COR-L47 (cell line): ENCODE results near the gene DCUN1D5.

Source experiments
- DNase-seq: peaks from one replicate; lab custom pipeline; 2025; lab: John Stamatoyannopoulos, UW

DCUN1D5 gene

DNA sequence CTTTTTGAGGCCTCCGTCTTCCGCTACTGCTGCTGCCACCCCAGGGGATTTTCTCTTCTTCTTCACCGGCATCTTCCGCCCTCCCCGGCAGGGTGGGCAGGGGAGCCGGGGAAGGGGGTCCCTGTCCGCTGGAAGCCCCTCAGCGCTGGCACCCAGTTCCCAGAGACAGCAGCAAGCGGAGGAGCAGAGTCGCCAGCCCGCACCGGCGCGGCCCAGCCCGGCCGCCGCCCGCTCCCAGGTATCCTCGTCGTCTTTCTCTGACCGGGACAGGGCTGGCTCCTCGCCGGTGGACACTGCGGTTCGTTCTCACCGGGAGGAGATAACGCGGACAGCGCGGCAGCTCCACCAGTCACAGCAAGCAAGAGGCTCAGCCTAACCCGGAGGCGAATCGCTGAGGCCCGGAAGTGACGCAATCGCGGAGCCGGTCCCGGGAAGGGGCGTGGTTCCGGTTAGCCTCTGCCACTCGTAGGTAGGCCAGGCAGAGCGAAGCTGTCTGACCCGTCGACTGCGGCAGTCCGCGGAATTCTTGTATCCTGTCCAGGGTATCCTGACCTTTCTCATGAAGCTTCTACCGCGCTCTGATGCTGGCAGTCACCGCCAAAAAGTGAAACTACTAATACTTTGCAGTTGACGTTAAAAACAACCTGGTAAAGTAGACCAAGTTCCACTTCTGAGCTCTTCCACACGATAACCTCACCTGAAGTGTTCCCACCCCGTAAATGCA, at the start of gene DCUN1D5:
TSS of gene DCUN1D5 (minus strand) at position 360 of the 724 bp plus-strand sequence. CDS start at position 72, 288 bp downstream.
- peak; percentile 95 for DNase-seq

DNA sequence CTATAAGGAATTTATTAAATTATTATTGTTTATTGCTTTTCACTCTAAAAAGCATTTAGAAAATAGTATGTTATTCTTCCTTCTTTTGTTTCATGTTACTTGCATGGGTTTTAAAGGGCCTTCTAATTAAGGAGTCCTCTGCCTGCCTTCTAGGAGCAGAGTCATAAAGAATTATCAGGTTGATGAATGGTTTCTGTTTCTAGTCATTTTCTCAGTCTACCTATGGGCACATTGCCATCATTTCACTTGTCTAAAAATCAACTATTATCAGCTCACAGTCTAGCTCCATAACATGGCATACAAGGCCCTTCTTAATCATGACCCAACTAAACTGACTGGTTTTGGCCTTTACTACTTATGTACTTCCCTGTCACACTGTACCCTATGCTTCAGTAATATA, 33.5 kb upstream of the DCUN1D5 start:
- DNase-seq, result no peak

DNA sequence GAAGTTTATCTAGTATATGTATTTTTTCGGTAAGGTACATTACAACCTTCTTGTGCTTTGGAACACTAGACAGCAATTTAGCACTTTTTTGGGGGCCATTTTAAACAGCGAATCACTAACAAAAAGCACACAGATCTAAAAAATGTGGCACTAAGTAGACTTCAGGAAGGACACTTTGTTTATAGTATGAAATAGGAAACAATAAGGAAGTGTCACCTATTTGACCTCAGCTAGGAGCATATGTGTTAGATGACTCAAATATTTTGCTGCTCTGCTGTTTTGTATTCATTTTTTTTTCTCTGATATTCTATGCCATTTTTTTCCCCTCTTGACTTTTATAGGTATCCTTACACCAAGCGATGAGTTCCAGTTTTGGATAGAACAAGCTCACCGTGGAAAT, 22.9 kb upstream of the DCUN1D5 start:
- no peak for DNase-seq

DNA sequence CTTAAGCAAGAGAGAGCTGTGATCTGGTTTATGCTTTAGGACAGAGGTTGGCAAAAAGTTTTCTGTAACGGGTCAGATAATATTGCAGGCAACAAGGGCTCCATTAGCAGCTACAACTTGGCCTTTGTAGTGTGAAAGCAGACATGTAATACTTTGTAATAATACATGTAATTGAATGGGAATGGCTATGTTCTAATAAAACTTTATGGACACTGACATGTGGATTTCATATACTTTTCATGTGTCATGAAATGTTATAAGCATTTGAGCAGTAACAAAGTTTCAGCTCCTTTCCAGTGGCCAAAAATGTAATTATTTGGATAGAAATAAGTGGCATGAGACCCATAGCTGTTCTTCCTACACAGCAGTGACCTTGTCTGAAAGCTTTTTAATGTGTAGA, 20.4 kb upstream of the DCUN1D5 start:
- no peak for DNase-seq

DNA sequence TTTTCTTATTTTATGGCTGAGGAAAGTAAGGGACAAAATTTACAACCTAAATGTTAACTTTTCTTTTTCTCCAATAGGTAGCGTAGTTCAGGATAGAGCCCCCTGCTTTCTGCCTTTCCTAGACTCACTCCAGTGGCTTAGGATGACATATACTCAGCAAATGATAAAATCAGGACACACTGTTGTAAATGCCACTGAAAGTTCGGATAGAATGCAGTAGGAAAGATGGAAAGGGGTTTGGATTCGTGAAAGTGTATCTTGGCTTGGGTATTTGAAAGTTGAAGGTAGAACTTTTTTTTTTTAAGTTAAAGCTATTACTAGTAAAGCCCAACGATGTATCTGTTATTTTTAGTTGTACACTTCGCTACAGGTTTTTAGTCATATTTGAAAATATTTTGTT, 19.4 kb upstream of the DCUN1D5 start:
- no peak for DNase-seq

DNA sequence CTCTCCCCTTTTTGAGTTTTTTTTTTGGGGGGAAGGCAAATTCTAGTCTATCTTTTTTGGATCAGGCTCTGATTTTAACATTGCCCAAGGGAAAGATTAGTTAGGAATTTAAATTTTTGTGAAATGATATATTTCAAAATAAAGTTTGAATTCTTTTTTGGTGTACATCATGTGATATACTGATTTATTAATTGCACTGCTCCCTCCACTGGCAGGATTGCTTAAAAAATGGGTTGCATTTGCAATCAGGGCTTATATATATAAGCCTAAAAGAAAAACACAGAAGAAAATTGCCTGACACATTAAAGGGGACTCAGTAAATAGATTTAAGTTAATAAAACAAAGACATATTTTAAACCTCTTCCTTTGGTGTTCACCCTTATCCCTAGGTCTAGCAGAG, 18.4 kb upstream of the DCUN1D5 start:
- DNase-seq, result no peak

DNA sequence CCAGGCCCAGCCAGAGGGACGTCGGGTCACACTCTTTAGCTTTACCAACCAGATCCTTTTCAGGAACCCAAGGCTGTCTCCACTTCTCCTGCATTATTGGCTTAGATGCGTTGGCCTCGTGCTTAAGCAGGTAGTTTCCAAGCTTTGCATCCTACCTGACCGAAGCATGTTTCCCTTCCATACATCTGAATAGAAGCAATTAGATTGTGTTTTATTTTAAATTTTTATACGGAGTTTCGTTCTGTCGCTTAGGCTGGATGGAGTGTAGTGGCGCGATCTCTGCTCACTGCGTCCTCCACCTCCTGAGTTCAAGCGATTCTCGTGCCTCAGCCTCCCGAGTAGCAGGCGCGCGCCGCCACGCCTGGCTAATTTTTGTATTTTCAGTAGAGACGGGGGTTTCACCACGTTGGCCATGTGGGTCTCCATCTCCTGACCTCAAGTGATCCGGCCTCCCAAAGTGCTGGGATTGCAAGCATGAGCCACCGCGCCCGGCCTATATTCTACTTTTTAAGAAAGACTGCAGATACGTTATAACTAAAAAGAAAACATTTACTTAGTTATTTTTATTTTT, 17.9 kb upstream of the DCUN1D5 start:
- no peak for DNase-seq

DNA sequence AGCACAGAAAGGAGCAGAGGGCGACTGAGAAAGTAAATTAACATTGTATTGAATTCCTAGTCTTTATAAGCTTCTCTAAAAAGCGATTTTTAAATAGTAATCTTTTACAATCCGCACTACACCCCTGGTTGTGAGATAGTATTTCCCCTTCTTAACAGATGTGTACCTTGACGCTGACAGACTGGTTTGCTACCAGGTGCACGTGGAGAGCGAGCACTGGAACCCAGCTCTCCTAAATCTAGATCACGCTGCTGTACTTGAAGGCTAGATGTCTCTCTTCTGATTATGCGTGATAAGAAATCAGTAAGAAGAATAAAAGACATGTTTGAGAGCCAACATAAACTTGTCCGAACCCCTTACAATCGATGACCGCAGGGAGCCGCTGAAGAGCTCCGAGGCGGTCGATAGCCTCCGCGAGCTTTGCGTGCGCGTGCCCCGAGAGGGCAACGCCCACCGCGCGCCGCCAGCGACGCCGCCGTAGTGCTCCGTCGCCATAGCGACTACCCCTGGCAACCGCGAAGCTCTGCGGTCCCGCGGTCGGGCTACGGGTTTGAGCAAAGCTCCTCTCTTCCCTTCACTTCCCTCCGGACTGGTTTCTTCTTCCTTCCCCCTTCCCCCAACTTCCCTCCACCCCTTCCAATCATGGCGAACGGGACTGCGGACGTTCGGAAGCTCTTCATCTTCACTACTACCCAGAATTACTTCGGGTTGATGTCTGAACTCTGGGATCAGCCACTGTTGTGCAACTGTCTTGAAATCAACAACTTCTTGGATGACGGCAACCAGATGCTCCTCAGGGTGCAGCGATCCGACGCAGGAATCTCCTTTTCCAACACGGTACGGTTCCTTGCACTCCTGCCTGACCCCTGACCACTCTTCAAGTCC, 17.2 kb upstream of the DCUN1D5 start, which contains the start of gene DYNC2H1:
TSS of gene DYNC2H1 (plus strand) at position 494 of the 885 bp plus-strand sequence. CDS start at position 643, 149 bp downstream.
- DNase-seq, result peak; percentile 93

DNA sequence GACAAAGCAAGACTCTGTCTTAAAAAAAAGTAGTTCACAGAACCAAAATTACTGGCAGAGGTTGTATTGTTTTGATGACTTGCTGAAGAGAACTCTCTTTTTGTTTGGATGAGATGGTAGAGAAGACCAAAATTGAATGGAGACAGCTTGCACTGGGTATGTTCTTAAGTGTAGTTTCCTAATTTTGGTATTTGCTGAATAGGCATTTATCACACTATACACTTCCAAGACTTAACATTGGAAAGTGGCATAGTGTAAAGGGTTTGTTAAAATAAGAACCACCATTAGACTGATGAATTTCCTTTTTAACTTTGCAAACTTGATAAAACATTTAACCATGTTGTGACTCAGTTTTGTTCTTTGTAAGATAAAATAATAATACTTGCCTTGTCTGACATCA, 5.3 kb upstream of the DCUN1D5 start:
- no peak for DNase-seq

DNA sequence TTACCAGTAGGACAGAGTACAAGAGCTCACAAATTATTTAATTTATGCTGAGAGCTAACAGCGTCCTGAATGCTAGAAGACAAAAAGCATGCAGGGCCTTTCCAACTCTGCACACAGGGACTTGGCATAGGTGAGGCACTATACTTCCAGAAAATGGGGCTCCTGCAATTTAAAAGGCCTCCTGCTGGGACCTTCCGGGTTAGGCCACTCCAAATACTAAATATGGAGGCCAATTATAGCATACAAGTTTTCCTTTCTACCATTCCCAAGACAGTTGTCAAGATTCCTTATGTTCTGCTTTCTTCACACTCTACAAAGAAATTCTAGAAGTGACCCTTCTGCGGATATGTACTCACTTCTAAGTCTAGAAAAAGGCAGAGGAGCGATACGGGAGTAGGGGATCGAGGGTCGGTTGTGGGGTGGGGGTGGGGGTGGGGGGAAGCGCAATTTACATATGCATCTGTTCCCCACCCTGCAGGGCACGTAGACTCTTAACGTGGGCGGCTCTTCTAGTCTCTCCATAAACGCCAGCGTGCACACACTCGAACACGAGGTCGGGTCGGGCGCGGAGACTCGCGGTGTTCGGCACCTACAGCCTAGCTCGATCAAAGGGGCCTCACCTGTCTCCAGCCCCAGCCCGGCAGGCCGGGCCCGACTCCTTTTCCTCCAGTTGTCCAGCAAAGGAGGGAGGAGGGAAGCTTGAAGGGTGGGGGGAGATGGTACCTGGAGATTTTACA, 728 bp downstream of the DCUN1D5 start:
- peak; percentile 68 for DNase-seq

DNA sequence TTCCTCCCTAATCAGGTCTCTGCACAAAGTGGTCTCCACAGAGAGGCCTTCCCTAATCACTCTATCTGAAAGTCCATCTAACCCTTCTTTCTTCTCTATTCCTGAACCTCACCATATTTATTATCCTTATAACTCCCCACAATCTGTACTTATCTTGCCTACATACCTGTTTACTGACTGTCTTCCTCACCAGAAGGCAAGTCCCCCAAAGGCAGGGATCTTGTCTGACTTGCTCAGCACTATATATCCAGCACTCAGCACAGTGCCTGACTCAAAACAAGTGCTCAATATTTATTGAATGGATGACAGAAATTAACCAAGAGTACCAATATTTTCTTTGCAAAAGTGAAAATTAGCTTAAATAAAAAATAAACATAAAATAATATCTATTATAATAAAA, 5.5 kb downstream of the DCUN1D5 start:
- no peak for DNase-seq

DNA sequence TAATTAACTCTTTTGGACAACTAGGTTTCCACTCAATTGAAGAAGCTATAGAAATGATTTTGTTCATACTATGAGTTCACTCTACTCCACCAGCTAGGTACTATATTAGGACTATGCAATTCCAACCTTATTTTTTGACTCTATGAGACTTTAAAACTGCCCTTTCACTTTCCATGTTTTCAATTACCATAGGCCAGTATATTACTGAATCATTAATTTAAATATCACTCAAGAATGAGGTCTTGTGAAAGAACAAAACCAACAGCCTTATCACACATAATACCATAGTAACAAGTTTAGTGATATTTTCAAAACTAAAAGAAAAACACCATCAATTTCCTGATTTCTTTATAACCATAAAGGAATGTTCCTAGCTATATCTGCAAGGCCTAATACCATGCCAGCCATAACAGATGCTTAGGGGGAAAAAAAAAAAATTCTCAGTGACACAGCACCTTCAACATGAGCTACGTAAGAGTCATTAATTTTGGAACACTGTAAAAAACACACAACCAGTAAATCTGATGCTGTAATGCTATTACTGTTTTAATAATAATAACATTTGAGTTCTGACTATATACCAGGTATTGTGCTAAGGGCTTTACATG, 6.1 kb downstream of the DCUN1D5 start:
- DNase-seq, result no peak

DNA sequence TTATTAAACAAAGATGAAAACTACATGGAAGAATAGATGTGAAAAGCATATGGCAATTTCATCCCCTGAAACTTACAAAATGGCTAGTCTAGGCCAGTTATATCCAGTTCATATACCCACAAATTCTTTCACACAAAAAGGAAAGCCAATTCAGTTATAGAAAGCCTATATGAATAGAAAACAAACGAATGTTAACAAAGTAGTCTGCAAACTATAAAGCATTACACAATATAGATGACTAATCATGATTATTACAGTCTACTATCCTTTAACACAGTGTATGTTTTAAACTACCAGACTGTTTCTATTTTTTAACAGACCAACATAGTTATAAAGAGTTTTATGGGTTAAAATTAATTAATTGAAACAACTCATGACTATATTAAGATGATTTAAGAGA, 12.1 kb downstream of the DCUN1D5 start:
- no peak for DNase-seq

DNA sequence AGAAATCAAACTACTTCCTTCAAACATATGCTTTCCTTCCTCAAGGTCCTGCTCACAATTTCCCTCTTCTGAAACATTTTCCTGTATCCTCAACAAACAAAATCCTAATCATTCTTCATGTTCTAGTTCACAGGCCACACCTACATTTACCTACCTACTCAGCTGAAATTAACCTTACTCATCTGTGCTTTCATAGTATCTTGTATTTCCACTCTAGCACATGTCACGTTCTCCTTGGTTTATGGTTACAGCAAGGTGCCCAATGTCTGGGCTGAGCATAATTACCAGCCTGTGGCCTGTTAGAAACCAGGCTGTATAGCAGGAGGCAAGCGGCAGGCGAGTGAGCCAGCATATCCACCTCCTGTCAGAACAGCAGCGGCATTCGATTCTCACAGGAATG, 13.2 kb downstream of the DCUN1D5 start:
- no peak for DNase-seq

DNA sequence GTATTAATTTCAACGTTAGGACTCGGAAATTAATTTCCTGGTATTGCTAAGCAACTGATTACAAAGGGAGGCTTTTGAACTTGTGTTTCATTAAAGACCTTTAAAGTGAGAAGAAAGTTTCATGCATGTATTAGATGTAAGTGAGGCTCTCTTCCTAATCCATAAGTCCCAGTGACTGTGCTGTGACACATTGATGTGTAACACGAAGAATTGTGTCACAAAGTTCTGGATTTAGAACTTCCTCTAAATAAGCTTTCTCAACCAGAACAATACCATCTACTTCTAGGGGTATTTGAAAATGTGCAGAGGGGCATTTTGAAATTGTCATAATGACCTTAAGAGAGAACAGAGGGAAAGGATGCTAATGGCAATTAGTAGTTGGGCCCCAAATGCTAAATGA, 14.4 kb downstream of the DCUN1D5 start:
- no peak for DNase-seq

DNA sequence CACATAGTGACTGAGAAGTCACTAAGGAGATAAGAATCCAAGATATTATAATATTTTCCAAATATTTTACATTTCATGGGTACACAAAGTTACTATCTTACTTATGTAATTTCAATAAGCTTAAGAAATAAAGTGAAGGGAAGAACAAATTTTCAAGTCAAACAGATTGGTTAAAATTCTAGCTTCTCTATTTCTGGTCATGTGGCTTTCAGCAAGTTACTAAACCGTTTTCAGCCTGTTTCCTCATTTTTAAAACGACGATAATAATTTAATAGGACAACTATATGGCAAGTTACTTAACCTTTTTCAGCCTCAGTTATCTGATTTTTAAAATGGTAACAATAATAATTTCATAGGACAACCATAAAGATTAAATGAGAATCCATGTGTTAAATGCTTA, 15.6 kb downstream of the DCUN1D5 start:
- DNase-seq, result no peak

DNA sequence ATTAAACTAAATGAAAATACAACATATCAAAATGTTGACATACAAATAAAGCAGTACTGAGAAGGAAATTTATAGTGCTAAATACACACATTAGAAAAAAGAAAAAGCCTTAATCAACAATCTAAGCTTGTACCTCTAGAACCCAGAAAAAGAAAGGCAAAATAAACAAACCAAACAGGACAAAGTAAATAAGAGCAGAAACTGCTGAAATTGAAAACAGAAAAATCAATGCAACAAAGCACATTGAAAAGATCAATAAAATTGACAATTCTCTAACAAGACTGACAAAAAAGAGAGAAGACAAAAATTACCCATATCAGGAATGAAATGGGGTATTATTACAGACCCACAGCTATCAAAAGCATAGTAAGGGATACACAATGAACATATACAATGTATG, 21.0 kb downstream of the DCUN1D5 start:
- DNase-seq, result no peak

DNA sequence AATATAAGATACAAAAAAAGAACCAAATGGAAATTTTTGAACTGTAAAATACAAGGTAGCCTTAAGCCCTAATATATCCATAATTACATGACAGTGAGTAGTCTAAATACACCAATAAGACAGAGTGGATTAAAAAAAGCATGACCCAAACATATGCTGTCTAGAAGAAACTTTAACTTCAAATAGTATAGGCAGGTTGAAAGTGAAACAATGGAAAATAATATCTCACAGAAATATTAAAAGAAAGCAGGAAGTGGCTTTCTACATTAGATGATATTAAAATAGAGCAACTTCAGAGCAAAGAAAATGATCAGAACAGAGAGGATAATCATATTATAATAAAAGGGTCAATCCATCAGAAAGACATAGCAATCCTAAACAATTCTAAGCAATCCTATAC, 21.8 kb downstream of the DCUN1D5 start:
- no peak for DNase-seq

DNA sequence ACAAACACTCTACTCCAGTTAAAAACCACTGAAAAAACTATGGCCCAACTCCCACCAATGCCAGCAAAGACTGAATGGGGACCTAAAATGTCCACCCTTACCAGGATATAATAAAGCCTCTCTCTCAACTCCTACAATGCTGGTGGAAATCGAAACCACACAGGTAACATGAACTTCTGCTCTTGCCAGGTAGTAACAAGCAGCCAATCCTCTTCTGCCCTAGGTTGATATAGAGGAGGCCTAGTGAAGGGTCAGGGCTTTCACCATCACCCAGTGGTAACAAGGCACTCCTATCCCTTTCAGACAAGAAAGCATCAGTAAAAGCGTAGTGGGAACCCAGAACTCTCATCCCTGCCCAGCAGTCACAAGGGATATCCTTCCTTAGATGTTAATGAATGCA, 22.6 kb downstream of the DCUN1D5 start:
- DNase-seq, result no peak

DNA sequence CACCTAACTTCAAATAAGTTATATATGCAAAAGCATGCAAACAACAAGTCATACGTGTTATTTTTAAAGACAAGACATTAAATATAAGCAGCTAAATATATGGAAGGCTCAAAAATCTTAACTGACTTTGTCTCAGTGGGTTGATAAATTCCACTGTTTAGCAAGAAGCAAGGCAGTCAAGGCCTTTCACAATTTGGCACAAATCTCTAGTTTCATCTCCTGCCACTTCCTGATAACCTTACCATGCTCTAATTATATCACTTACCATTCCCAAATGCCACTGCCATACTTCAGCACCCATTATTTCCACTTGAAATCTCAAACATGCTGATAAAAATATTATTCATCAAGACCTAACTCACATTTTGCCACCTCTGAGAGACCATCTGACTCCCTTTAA, 24.8 kb downstream of the DCUN1D5 start:
- DNase-seq, result no peak

DNA sequence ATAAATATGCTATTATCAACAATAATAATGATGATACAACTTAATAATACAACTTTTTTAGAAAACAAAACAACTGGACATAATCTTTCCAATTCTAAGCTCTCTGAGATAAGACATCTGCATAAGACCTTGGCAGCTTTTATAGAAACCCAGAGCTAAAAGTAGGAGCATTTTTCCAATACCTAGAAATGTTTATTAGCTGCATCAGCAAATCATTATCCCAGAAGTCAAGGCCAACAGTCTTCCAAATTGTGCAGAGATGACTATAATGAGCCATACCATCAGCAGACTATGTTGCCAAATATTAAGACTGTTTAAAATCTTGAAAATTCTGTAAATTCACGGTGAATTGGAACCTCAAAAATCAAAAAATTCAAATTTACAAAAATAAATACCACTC, 30.3 kb downstream of the DCUN1D5 start:
- no peak for DNase-seq
